SK-MEL-5 (cell line): ENCODE results near the gene DCUN1D3. TPM values are rescaled to one million over a fixed set of nuclear protein-coding genes. Genes with fewer than 3 reads are reported as not detected.

Source experiments
- DNase-seq: peaks from one replicate; pipeline ENCODE4 v3.0.0-alpha.2; 2016; ENCODE audit warnings: low read depth, low spot score
- in situ Hi-C: cut with HindIII; loops from 2 replicates; pipeline ENCODE4 v1.10.0; 2016; ENCODE audit warnings: low sequenced_read_pairs, high pct_unique_total_duplicates, low pct_unique_long_range_greater_than_20kb
- total RNA-seq: library from RNA; depleted of rRNA; stranded (reverse); fragments of >200 nt; shearing (Covaris generic); gene quantifications from 2 replicates; pipeline ENCODE4 v1.2.3, GENCODE V29; 2014

The DCUN1D3 gene
- total RNA-seq, 1 experiment from 2014 or later, result 6.2 TPM

- in situ Hi-C loops, result no loop called here
- DNase-seq, result no peak
These were observed 47.0 kb downstream of the DCUN1D3 start for GRCh38 chr16:20853143-20853542.

- in situ Hi-C loops, result no loop called here
- peak; percentile 63 for DNase-seq
These were observed 48.6 kb downstream of the DCUN1D3 start for GRCh38 chr16:20851601-20852000.

GRCh38 chr16:20850981-20851380 is 49.2 kb downstream of the DCUN1D3 start:
- DNase-seq, result no peak
- in situ Hi-C loops, result no loop called here

- in situ Hi-C loops, result no loop called here
- DNase-seq, result peak; percentile 68
These were observed 50.4 kb downstream of the DCUN1D3 start for GRCh38 chr16:20849589-20850390.

GRCh38 chr16:20847550-20847949 is 52.6 kb downstream of the DCUN1D3 start:
- in situ Hi-C loops, result no loop called here
- no peak for DNase-seq

- in situ Hi-C loops, result no loop called here
- no peak for DNase-seq
These were observed 53.6 kb downstream of the DCUN1D3 start for GRCh38 chr16:20846551-20846950.

GRCh38 chr16:20846030-20846429 is 54.1 kb downstream of the DCUN1D3 start:
- in situ Hi-C loops, result no loop called here
- no peak for DNase-seq

- in situ Hi-C loops, result no loop called here
These were observed 55.6 kb downstream of the DCUN1D3 start for GRCh38 chr16:20844588-20844987.

GRCh38 chr16:20844054-20844453 is 56.1 kb downstream of the DCUN1D3 start:
- in situ Hi-C loops, result no loop called here
- no peak for DNase-seq

More at GRCh38 chr16:20844588-20844987, 55.6 kb downstream of the DCUN1D3 start:
- DNase-seq, result no peak

- in situ Hi-C loops, result no loop called here
- DNase-seq, result no peak
These were observed 60.7 kb downstream of the DCUN1D3 start for GRCh38 chr16:20839504-20839903.

GRCh38 chr16:20838240-20838639 is 61.9 kb downstream of the DCUN1D3 start:
- in situ Hi-C loops, result no loop called here
- DNase-seq, result no peak

GRCh38 chr16:20833086-20833485 is 67.1 kb downstream of the DCUN1D3 start:
- DNase-seq, result no peak

GRCh38 chr16:20830372-20830771 is 69.8 kb downstream of the DCUN1D3 start:
- in situ Hi-C loops, result no loop called here
- DNase-seq, result no peak

More at GRCh38 chr16:20833086-20833485, 67.1 kb downstream of the DCUN1D3 start:
- in situ Hi-C loops, result no loop called here

GRCh38 chr16:20829536-20829935 is 70.6 kb downstream of the DCUN1D3 start:
- DNase-seq, result no peak
- in situ Hi-C loops, result no loop called here

- in situ Hi-C loops, result no loop called here
- DNase-seq, result no peak
These were observed 74.1 kb downstream of the DCUN1D3 start for GRCh38 chr16:20826039-20826566.

GRCh38 chr16:20822521-20823325 is 77.4 kb downstream of the DCUN1D3 start:
- in situ Hi-C loops, result no loop called here
- DNase-seq, result no peak

- in situ Hi-C loops, result no loop called here
- DNase-seq, result no peak
These were observed 78.5 kb downstream of the DCUN1D3 start for GRCh38 chr16:20821682-20822081.

GRCh38 chr16:20818929-20819585 is 81.1 kb downstream of the DCUN1D3 start:
- in situ Hi-C loops, result no loop called here
- DNase-seq, result no peak
